SH-SY5Y (cell line): ENCODE measurements around the gene RGS2.

Source experiments
- GATA2 ChIP-seq: IDR thresholded peaks from 2 replicates; pipeline ENCODE4 v1.6.1; 2011; ENCODE audit warnings: mild to moderate bottlenecking, low read depth, low read length
- GATA3 ChIP-seq: IDR thresholded peaks from 2 replicates; pipeline ENCODE4 v1.6.1; 2011; ENCODE audit warnings: low read depth, mild to moderate bottlenecking, low read length, moderate library complexity

RGS2 gene

GRCh38 chr1:192861860-192862259 is 53.0 kb downstream of the RGS2 start:
- TF ChIP-seq GATA3 (no peak), GATA2 (no peak)
